Tibial nerve (tissue), 4 donors: ENCODE results near the gene PIN4. TPM values are rescaled to one million over a fixed set of nuclear protein-coding genes. Genes with fewer than 3 reads are reported as not detected.
"Not testable (repeated sequence)": the region's sequence is repeated elsewhere in the genome, so short reads cannot be mapped to it uniquely, and the experiment has no call there.

Experiments
- DNase-seq, 2 donors: peaks; one replicate each; pipeline ENCODE4 v3.0.0-alpha.2; 2019; ENCODE audit warnings: low spot score in 2 of 2
- H3K27ac ChIP-seq, 4 donors: fragments of 200-600 bp; sonication (generic) in 3 of 4; one replicate each; pipeline ENCODE4 v1.5.1; 2017 to 2019; ENCODE audit warnings: mild to moderate bottlenecking in 1 of 4
- H3K27me3 ChIP-seq, 2 donors: fragments of 200-600 bp; sonication (generic) in 1 of 2; one replicate each; pipeline versions ENCODE4 v1.5.1 to v1.6.0; 2017 to 2019
- H3K36me3 ChIP-seq, 3 donors: fragments of 200-600 bp; sonication (generic); one replicate each; pipeline ENCODE4 v1.5.1; 2018 to 2019
- H3K4me1 ChIP-seq, 4 donors: fragments of 200-600 bp; sonication (generic) in 3 of 4; one replicate each; pipeline ENCODE4 v1.5.1; 2017 to 2019
- H3K4me3 ChIP-seq, 4 donors: fragments of 200-600 bp; sonication (generic) in 3 of 4; one replicate each; pipeline ENCODE4 v1.5.1; 2017 to 2019; ENCODE audit warnings: mild to moderate bottlenecking in 1 of 4, moderate library complexity in 1 of 4
- H3K9me3 ChIP-seq, 4 donors: fragments of 200-600 bp; sonication (generic) in 3 of 4; one replicate each; pipeline ENCODE4 v1.5.1; 2017 to 2019
- EP300 ChIP-seq, 2 donors: sonication (generic); formaldehyde crosslinking; IDR thresholded peaks; one replicate each; pipeline ENCODE4 v1.6.1; 2017; ENCODE audit warnings: antibody characterized with exemption in 2 of 2, mild to moderate bottlenecking in 1 of 2
- POLR2A ChIP-seq, 2 donors: fragments of 450-650 bp; IDR thresholded peaks; one replicate each; pipeline ENCODE4 v1.6.1; 2017; ENCODE audit warnings: antibody characterized with exemption in 2 of 2, mild to moderate bottlenecking in 2 of 2, moderate library complexity in 2 of 2
- WGBS, 2 donors: methylation state at CpG; one replicate each; pipeline ENCODE4 v1.1.5; 2018; 5-methylcytosine and 5-hydroxymethylcytosine counted together
- total RNA-seq, 4 donors: library from RNA; depleted of rRNA; stranded (reverse); fragments of >200 nt; gene quantifications; one replicate each; pipeline ENCODE4 v1.1.0, GENCODE V29; 2016
- TF ChIP-seq, protein P1 (sequence below), 5 experiments: fragments of 200-600 bp in 3 of 5; fragments of 450-650 bp in 2 of 5; sonication (generic) in 3 of 5; IDR thresholded peaks; one replicate each; pipeline ENCODE4 v1.5.1; 2016 to 2019; ENCODE audit warnings: antibody characterized with exemption in 5 of 5, mild to moderate bottlenecking in 3 of 5, moderate library complexity in 2 of 5

The PIN4 gene
- total RNA-seq, 4 donors from 2014 or later: 5.7 to 12.5 (median 8.6) TPM

DNA sequence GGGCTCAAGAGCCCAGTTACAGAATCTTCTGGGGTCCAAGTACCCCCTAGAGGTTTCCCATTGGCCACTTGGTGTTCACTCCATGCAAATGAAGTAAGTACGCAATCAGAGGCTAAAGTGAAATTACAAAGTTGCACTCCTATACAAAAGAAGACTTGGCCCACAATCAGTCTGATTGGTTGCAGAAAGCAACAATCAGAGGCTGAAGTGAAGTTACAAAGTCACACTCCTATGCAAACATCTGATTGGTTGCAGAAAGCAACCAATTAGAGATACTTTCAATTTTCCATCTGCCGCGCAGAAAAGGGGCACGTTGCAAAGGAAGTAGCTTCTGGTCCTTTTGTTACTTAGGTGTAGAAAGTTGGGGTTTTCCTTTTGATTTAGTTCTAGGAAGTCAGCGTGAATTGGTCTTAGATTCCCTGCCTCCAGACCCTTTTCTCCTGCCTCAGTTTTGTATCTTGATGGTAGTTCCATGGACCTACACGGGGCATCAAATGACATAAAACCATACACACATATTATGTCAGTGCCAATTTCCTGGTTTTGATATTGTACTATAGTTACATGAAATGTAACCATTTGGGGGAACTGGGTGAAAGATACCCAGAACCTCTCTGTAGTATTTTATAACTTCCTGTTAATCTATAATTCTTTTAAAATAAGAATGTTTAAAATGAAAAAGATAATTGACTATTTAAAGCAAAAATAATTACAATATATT, 12.4 kb upstream of the PIN4 start:
- 62 to 63% methylated on average over 6 of the region's 6 CpGs for WGBS, 2 donors
- Histone ChIP-seq H3K36me3 (no peaks in the 10 kb centered on the region), H3K27me3 (no peaks in the 10 kb centered on the region), H3K27ac (no peak overlapping the region), H3K9me3 (no peaks in the 10 kb centered on the region), H3K4me1 (no peaks in the 10 kb centered on the region), H3K4me3 (peak overlapping the region in 2 of 4 donors; percentile 7 to 15)
- TF ChIP-seq, protein P1, sequence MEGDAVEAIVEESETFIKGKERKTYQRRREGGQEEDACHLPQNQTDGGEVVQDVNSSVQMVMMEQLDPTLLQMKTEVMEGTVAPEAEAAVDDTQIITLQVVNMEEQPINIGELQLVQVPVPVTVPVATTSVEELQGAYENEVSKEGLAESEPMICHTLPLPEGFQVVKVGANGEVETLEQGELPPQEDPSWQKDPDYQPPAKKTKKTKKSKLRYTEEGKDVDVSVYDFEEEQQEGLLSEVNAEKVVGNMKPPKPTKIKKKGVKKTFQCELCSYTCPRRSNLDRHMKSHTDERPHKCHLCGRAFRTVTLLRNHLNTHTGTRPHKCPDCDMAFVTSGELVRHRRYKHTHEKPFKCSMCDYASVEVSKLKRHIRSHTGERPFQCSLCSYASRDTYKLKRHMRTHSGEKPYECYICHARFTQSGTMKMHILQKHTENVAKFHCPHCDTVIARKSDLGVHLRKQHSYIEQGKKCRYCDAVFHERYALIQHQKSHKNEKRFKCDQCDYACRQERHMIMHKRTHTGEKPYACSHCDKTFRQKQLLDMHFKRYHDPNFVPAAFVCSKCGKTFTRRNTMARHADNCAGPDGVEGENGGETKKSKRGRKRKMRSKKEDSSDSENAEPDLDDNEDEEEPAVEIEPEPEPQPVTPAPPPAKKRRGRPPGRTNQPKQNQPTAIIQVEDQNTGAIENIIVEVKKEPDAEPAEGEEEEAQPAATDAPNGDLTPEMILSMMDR (IDR thresholded peaks at IDR 0.05): no peak
- no peak for TF ChIP-seq EP300 (IDR thresholded peaks at IDR 0.05)
- TF ChIP-seq POLR2A (IDR thresholded peaks at IDR 0.05): no peak
- no peak for DNase-seq

DNA sequence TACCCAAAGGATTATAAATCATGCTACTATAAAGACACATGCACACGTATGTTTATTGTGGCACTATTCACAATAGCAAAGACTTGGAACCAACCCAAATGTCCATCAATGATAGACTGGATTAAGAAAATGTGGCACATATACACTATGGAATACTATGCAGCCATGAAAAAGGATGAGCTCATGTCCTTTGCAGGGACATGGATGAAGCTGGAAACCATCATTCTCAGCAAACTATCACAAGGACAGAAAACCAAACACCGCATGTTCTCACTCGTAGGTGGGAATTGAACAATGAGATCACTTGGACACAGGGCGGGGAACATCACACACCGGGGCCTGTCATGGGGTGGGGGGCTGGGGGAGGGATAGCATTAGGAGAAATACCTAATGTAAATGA, 5.3 kb upstream of the PIN4 start:
- not testable (repeated sequence) for H3K27ac ChIP-seq, H3K4me1 ChIP-seq, H3K4me3 ChIP-seq, H3K9me3 ChIP-seq, H3K27me3 ChIP-seq, H3K36me3 ChIP-seq, DNase-seq
- 97 to 100% methylated on average over 1 to 5 of the region's 5 CpGs for WGBS, 2 donors

DNA sequence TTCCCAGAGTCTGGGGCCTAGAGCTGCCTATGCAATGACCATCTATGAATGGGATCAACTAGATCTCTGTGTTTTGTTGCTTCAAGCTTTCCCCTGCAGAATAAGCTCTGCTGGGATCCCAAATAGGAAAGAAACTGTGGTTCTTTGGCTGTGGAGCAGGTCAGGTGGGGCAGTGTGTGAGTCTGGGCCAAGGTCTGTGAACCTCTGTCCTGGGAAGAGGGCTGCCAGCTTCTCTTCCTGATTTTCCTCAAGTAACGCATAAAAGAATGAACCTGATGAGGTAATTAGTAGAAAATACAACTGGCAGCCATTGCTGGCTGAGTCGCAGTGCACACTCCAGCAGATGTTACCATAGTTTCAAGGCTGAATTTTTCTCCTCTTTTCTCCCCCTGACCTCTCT, 4.6 kb upstream of the PIN4 start:
- TF ChIP-seq, protein P1 (IDR thresholded peaks at IDR 0.05): no peak
- TF ChIP-seq EP300 (IDR thresholded peaks at IDR 0.05) (no peak), POLR2A (IDR thresholded peaks at IDR 0.05) (no peak)
- no peak for DNase-seq
- no peaks in the 10 kb centered on the region for H3K9me3 ChIP-seq
- no peaks in the 10 kb centered on the region for H3K27me3 ChIP-seq
- H3K27ac ChIP-seq: no peak overlapping the region
- WGBS, 2 donors: 51 to 71% methylated on average over 2 of the region's 2 CpGs
- no peak overlapping the region for H3K4me3 ChIP-seq
- H3K36me3 ChIP-seq: no peaks in the 10 kb centered on the region
- peaks cover 0 to 7% (median 0%) of the 10 kb centered on the region in 4 donors for H3K4me1 ChIP-seq

GRCh38 chrX:72180539-72180938, 1.0 kb upstream of the PIN4 start:
- Histone ChIP-seq H3K4me3 (peak overlapping the region in 1 of 4 donors; percentile 67), H3K9me3 (no peaks in the 10 kb centered on the region), H3K27ac (peak overlapping the region in 3 of 4 donors; percentile 71 to 84 (median 73)), H3K36me3 (no peaks in the 10 kb centered on the region), H3K4me1 (peaks cover 0 to 23% (median 0%) of the 10 kb centered on the region in 4 donors), H3K27me3 (no peaks in the 10 kb centered on the region)
- DNase-seq: no peak
- TF ChIP-seq, protein P1 (IDR thresholded peaks at IDR 0.05): no peak
- TF ChIP-seq EP300 (IDR thresholded peaks at IDR 0.05) (no peak), POLR2A (IDR thresholded peaks at IDR 0.05) (no peak)
- WGBS, 2 donors: 30 to 52% methylated on average over 1 of the region's 1 CpG

- Histone ChIP-seq H3K4me3 (peak overlapping the region in 1 of 4 donors; percentile 67), H3K27ac (no peak overlapping the region), H3K36me3 (peaks cover 0 to 11% (median 0%) of the 10 kb centered on the region in 3 donors), H3K9me3 (no peaks in the 10 kb centered on the region), H3K4me1 (peaks cover 0 to 23% (median 0%) of the 10 kb centered on the region in 4 donors), H3K27me3 (no peaks in the 10 kb centered on the region)
- 75 to 93% methylated on average over 2 of the region's 2 CpGs for WGBS, 2 donors
- no peak for DNase-seq
- TF ChIP-seq, protein P1 (IDR thresholded peaks at IDR 0.05): no peak
- no peak for TF ChIP-seq POLR2A (IDR thresholded peaks at IDR 0.05)
- no peak for TF ChIP-seq EP300 (IDR thresholded peaks at IDR 0.05)
These were observed 1.4 kb downstream of the PIN4 start for GRCh38 chrX:72182924-72183323.
